Right lobe of liver (tissue), 6 donors: Measurements from ENCODE around the gene TEX55. TPM values are rescaled to one million over a fixed set of nuclear protein-coding genes. Genes with fewer than 3 reads are reported as not detected.
"Not testable (repeated sequence)": the region's sequence is repeated elsewhere in the genome, so short reads cannot be mapped to it uniquely, and the experiment has no call there.

Experiments
- ATAC-seq, 4 donors: fragments of 200-7000 bp; cut with Tn5 transposase; one replicate each; pipeline ENCODE4 v1.9.1; 2020; ENCODE audit warnings: mild to moderate bottlenecking in 4 of 4, moderate library complexity in 4 of 4
- DNase-seq, 3 donors: peaks; one replicate each; pipeline ENCODE4 v3.0.0-alpha.2; 2020
- H3K27ac ChIP-seq, 3 donors: fragments of 200-600 bp; one replicate each; pipeline ENCODE4 v1.8.0; 2022
- H3K27me3 ChIP-seq, 2 donors: fragments of 200-600 bp; one replicate each; pipeline ENCODE4 v1.8.0; 2022
- H3K36me3 ChIP-seq, 4 donors: fragments of 200-600 bp; sonication (generic) in 1 of 4; one replicate each; pipeline versions ENCODE4 v1.5.1 to v1.8.0; 2017 to 2022; ENCODE audit warnings: control low read depth in 1 of 4
- H3K4me1 ChIP-seq, 4 donors: fragments of 200-600 bp; sonication (generic) in 1 of 4; one replicate each; pipeline versions ENCODE4 v1.5.1 to v1.8.0; 2017 to 2022; ENCODE audit warnings: control low read depth in 1 of 4
- H3K4me3 ChIP-seq, 3 donors: fragments of 200-600 bp; one replicate each; pipeline ENCODE4 v1.8.0; 2022
- H3K9me3 ChIP-seq, 4 donors: fragments of 200-600 bp; sonication (generic) in 1 of 4; one replicate each; pipeline versions ENCODE4 v1.5.1 to v1.8.0; 2017 to 2022; ENCODE audit warnings: control low read depth in 1 of 4
- POLR2A ChIP-seq: fragments of 450-650 bp; IDR thresholded peaks from one replicate; pipeline ENCODE4 v1.6.1; 2017; ENCODE audit warnings: antibody characterized with exemption, mild to moderate bottlenecking
- WGBS: methylation state at CpG from one replicate; pipeline ENCODE4 v1.1.6; 2018; ENCODE audit warnings: low coverage, low lambda C conversion rate; ENCODE audit not compliant: insufficient coverage; ENCODE audit errors: missing lambda C conversion rate; 5-methylcytosine and 5-hydroxymethylcytosine counted together
- intact Hi-C, 2 donors: fragments of 100-400 bp; cut with DNase I; formaldehyde crosslinking; loops; one replicate each; pipeline versions ENCODE4 v1.11.2 to v1.14.1; 2022
- total RNA-seq, 6 experiments: library from RNA; depleted of rRNA in 2 of 6; stranded (reverse); fragments of >200 nt in 2 of 6; fragmentation: NEBNext Ultra II Directional in 3 of 6; extraction: Animal tissue kit (Norgen Biotek cat#: 25700) in 3 of 6; gene quantifications; one replicate each; pipeline versions ENCODE4 v1.1.0 to v1.2.4, GENCODE V29; 2016 to 2023
- TF ChIP-seq, protein P1 (sequence below), 4 donors: fragments of 200-600 bp in 3 of 4; fragments of 450-650 bp in 1 of 4; IDR thresholded peaks; one replicate each; pipeline versions ENCODE4 v1.5.1 to v1.8.0; 2016 to 2022; ENCODE audit warnings: antibody characterized with exemption in 4 of 4, mild to moderate bottlenecking in 2 of 4
- donor health status: DM: no; HTN: yes; CAD: no.
- donor health status: DM: no; HTN: no; CAD: no.
- donor health status: DM: no; HTN: no; CAD: no.
- donor health status: DM: no; HTN: yes; CAD: no.
- donor health status: DM: no; HTN: yes; CAD: no.

The TEX55 gene
- total RNA-seq, 6 experiments from 2014 or later: not detected

- H3K36me3 ChIP-seq: no peaks in the 10 kb centered on the region
- intact Hi-C loops: no loop called here
- no peak for DNase-seq
- H3K27me3 ChIP-seq: no peaks in the 10 kb centered on the region
- no peak overlapping the region for H3K4me3 ChIP-seq
- H3K9me3 ChIP-seq: no peaks in the 10 kb centered on the region
- no peaks in the 10 kb centered on the region for H3K4me1 ChIP-seq
- WGBS: 50% methylated on average over 2 of the region's 17 CpGs
- H3K27ac ChIP-seq: no peak overlapping the region
- TF ChIP-seq POLR2A: no peak
- TF ChIP-seq, protein P1, sequence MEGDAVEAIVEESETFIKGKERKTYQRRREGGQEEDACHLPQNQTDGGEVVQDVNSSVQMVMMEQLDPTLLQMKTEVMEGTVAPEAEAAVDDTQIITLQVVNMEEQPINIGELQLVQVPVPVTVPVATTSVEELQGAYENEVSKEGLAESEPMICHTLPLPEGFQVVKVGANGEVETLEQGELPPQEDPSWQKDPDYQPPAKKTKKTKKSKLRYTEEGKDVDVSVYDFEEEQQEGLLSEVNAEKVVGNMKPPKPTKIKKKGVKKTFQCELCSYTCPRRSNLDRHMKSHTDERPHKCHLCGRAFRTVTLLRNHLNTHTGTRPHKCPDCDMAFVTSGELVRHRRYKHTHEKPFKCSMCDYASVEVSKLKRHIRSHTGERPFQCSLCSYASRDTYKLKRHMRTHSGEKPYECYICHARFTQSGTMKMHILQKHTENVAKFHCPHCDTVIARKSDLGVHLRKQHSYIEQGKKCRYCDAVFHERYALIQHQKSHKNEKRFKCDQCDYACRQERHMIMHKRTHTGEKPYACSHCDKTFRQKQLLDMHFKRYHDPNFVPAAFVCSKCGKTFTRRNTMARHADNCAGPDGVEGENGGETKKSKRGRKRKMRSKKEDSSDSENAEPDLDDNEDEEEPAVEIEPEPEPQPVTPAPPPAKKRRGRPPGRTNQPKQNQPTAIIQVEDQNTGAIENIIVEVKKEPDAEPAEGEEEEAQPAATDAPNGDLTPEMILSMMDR (IDR thresholded peaks at IDR 0.05): no peak
- ATAC-seq: no peak
These were observed 20.0 kb upstream of the TEX55 start for GRCh38 chr3:119125742-119126504.

GRCh38 chr3:119130291-119130690, 15.7 kb upstream of the TEX55 start:
- H3K27ac ChIP-seq, intact Hi-C loops, DNase-seq: not testable (repeated sequence)

GRCh38 chr3:119132291-119132690, 13.7 kb upstream of the TEX55 start:
- H3K27me3 ChIP-seq, intact Hi-C loops, ATAC-seq, H3K9me3 ChIP-seq, H3K27ac ChIP-seq, DNase-seq, H3K4me1 ChIP-seq, H3K4me3 ChIP-seq, H3K36me3 ChIP-seq: not testable (repeated sequence)
- 57% methylated on average over 4 of the region's 4 CpGs for WGBS

More at GRCh38 chr3:119130291-119130690, 15.7 kb upstream of the TEX55 start:
- not testable (repeated sequence) for H3K4me1 ChIP-seq, H3K36me3 ChIP-seq, ATAC-seq, H3K4me3 ChIP-seq, H3K9me3 ChIP-seq, H3K27me3 ChIP-seq
- 18% methylated on average over 3 of the region's 7 CpGs for WGBS

DNA sequence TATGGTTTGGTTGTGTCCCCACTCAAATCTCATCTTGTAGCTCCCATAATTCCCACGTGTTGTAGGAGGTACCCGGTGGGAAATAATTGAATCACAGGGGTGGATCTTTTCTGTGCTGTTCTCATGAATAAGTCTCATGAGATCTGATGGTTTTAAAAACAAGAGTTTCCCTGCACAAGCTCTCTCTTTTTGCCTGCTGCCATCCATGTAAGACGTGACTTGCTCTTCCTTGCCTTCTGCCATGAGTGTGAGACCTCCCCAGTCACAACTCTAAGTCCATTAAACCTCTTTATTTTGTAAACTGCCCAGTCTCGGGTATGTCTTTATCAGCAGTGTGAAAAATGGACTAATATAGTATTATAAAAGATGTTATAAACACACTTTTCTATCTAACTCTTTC, 6.6 kb upstream of the TEX55 start:
- ATAC-seq, H3K4me3 ChIP-seq, H3K4me1 ChIP-seq, H3K27ac ChIP-seq, H3K9me3 ChIP-seq, H3K36me3 ChIP-seq, H3K27me3 ChIP-seq, DNase-seq, intact Hi-C loops: not testable (repeated sequence)
- WGBS: 50% methylated on average over 4 of the region's 4 CpGs

DNA sequence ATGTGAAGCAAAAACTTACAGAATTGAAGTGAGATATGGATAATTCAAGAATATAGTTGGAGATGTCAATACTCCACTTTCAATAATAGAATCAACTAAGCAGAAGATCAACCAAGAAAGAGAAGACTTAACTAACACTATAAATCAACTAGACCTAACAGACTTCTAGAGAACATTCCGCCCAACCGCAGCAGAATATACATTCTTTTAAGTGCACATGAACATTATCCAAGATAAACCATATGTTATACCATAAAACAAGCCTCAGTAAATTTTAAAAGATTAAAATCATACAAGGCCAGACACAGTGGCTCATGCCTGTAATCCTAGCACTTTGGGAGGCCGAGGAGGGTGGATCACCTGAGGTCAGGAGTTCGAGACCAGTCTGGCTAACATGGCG, 5.5 kb upstream of the TEX55 start:
- no peak for DNase-seq
- no peak overlapping the region for H3K4me3 ChIP-seq
- intact Hi-C loops: no loop called here

DNA sequence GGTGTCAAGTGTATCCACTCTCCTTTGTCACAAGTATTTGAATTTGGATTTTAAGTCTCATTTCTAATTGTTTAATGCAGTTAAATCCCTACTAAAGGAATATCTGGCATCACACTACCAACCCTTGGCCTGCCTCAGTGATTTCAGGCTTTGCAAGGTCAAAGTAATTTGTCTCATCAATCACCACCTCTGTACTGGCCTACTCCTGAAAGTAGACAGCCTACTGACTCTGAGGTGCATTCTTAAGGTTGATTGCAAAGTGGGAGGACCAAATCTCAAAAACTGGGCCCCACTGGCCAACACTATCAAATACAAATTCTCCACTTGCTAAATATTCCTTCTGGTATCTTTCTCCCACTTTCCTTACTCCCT, 851 bp upstream of the TEX55 start:
- Histone ChIP-seq H3K4me1 (no peaks in the 10 kb centered on the region), H3K4me3 (no peak overlapping the region), H3K27ac (no peak overlapping the region), H3K36me3 (no peaks in the 10 kb centered on the region), H3K9me3 (no peaks in the 10 kb centered on the region), H3K27me3 (no peaks in the 10 kb centered on the region)
- intact Hi-C loops: no loop called here
- no peak for ATAC-seq
- no peak for DNase-seq
- TF ChIP-seq POLR2A: no peak
- TF ChIP-seq, protein P1 (IDR thresholded peaks at IDR 0.05): no peak

More for the DNA sequence above, 5.5 kb upstream of the TEX55 start:
- Histone ChIP-seq H3K9me3 (no peaks in the 10 kb centered on the region), H3K27me3 (no peaks in the 10 kb centered on the region), H3K4me1 (no peaks in the 10 kb centered on the region), H3K27ac (no peak overlapping the region), H3K36me3 (no peaks in the 10 kb centered on the region)
- ATAC-seq: no peak
- WGBS: 100% methylated on average over 3 of the region's 5 CpGs
- TF ChIP-seq, protein P1 (IDR thresholded peaks at IDR 0.05): no peak
- no peak for TF ChIP-seq POLR2A
